WTC11 (cell line): ENCODE measurements around the gene KLF13.

Experiments used
- CREB1 ChIP-seq: sonication (generic); formaldehyde crosslinking; IDR thresholded peaks from 2 replicates; pipeline ENCODE4 v1.8.0; 2023; ENCODE audit warnings: mild to moderate bottlenecking, missing genetic modification reagents
- CTCF ChIP-seq: fragments of 200-600 bp; IDR thresholded peaks from 2 replicates; pipeline ENCODE4 v1.8.0; 2022; ENCODE audit warnings: antibody characterized with exemption
- KAT7 ChIP-seq: sonication (generic); formaldehyde crosslinking; IDR thresholded peaks from 2 replicates; pipeline ENCODE4 v1.8.1; 2023; ENCODE audit warnings: missing genetic modification reagents, mild to moderate bottlenecking, borderline replicate concordance
- MLX ChIP-seq: sonication (generic); formaldehyde crosslinking; IDR thresholded peaks from 2 replicates; pipeline ENCODE4 v1.8.1; 2023; ENCODE audit warnings: mild to moderate bottlenecking, missing genetic modification reagents, moderate library complexity
- NFYB ChIP-seq: sonication (generic); formaldehyde crosslinking; conservative IDR thresholded peaks from 2 replicates; pipeline ENCODE4 v1.8.0; 2022; ENCODE audit warnings: low read depth, missing genetic modification reagents
- TCF7 ChIP-seq: sonication (generic); formaldehyde crosslinking; IDR thresholded peaks from 2 replicates; pipeline ENCODE4 v1.8.0; 2022; ENCODE audit warnings: mild to moderate bottlenecking, low read depth, missing genetic modification reagents, moderate library complexity
- USF1 ChIP-seq: sonication (generic); formaldehyde crosslinking; IDR thresholded peaks from 2 replicates; pipeline ENCODE4 v1.8.0; 2022; ENCODE audit warnings: mild to moderate bottlenecking, missing genetic modification reagents
- ZBTB21 ChIP-seq: sonication (generic); formaldehyde crosslinking; IDR thresholded peaks from 2 replicates; pipeline ENCODE4 v1.8.1; 2023; ENCODE audit warnings: mild to moderate bottlenecking, missing genetic modification reagents, borderline replicate concordance
- ZNF121 ChIP-seq: sonication (generic); formaldehyde crosslinking; IDR thresholded peaks from 2 replicates; pipeline ENCODE4 v1.8.0; 2023; ENCODE audit warnings: missing genetic modification reagents
- ZNF423 ChIP-seq: fragments of 250-450 bp; sonication (Bioruptor Pico); IDR thresholded peaks from 2 replicates; pipeline ENCODE4 v2.1.2; 2022; ENCODE audit warnings: mild to moderate bottlenecking, moderate library complexity
- ZNF512 ChIP-seq: sonication (generic); formaldehyde crosslinking; IDR thresholded peaks from 2 replicates; pipeline ENCODE4 v1.8.1; 2022; ENCODE audit warnings: missing genetic modification reagents, borderline replicate concordance

GRCh38 chr15:31364301-31365031 lies 37.8 kb downstream of the KLF13 start:
- TF ChIP-seq KAT7 (CRISPR knock-in tag): no peak
- TF ChIP-seq CTCF: no peak
- TF ChIP-seq ZNF121 (CRISPR knock-in tag): no peak
- TF ChIP-seq NFYB (CRISPR knock-in tag): no peak
- no peak for TF ChIP-seq TCF7 (CRISPR knock-in tag)
- TF ChIP-seq ZNF423 (CRISPR knock-in tag): no peak
- TF ChIP-seq USF1 (CRISPR knock-in tag): no peak
- TF ChIP-seq MLX: no peak
- TF ChIP-seq ZNF512 (CRISPR knock-in tag): no peak
- TF ChIP-seq ZBTB21 (CRISPR knock-in tag): no peak
- no peak for TF ChIP-seq CREB1 (CRISPR knock-in tag)
